AML-193 (cell line): ENCODE measurements around the gene KCNJ12.
"Not testable (repeated sequence)": the region's sequence is repeated elsewhere in the genome, so short reads cannot be mapped to it uniquely, and the experiment has no call there.

Source experiments
- DNase-seq, 2 experiments: peaks; one replicate each; lab custom pipeline; 2025; lab: John Stamatoyannopoulos, UW

Gene KCNJ12

GRCh38 chr17:21387616-21388015 lies 11.5 kb downstream of the KCNJ12 start:
- DNase-seq, result no peak

GRCh38 chr17:21388066-21388465 lies 11.9 kb downstream of the KCNJ12 start:
- no peak for DNase-seq

GRCh38 chr17:21388944-21389343 lies 12.8 kb downstream of the KCNJ12 start:
- no peak for DNase-seq

DNA sequence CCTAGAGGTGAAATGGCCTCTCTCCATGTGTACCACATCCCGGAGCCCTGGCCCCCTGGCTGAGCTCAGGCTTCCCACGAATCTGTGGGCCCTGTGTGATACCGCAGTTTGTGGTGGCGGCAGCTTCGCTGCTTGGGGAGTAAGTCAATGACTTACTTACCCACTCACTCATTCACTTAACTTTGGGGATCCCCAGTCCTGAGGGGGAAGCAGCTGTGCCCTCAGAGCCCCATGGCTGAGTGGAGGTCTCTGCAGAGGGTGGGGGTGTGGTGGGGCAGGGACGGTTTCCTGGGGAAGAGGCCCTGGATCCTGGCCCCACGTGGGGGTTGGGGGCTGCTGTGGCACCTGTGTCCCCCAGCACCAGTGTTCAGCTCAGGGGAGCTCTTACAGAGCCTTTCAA lies 13.2 kb downstream of the KCNJ12 start:
- DNase-seq, result no peak

DNA sequence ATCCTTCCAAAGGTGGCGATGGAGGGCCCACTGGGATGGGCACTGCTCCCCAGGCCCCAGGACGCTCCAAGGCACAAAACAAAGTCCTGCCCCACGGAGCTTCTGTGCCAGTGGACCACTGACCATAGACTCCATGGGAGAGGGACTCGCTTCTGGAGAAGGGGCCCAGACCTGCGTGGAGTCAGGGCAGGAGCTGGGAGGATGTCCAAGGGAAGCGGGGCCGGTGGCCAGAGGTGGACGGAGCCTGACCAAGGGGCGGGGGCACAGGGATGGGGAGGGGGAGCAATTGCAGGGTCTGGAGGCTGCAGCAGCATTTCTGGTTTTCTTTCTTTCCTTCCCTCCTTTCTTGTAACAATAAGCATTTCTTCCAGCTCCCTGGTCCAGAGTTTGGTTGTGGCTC lies 14.1 kb downstream of the KCNJ12 start:
- DNase-seq, result no peak

- no peak for DNase-seq
Observed at GRCh38 chr17:21392266-21392665, 16.1 kb downstream of the KCNJ12 start.

DNA sequence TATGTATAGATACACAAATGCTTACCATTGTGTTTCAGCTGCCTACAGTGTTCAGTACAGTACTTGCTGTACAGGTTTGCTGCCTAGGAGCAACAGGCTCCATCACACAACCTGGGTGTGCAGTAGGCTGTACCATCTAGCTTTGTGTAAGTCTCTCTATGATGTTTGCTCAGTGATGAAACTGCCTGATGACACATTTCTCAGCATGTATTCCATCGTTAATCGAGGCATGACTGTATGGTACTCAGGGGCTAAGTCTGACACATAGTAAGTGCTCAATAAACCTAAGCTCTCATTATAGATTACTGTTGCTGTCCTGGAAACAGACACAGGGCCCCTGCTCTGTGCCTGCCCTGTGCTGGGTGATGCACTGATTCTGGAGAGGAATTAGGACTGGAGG lies 18.1 kb downstream of the KCNJ12 start:
- DNase-seq, result no peak

- no peak for DNase-seq
Observed at GRCh38 chr17:21395764-21396163, 19.6 kb downstream of the KCNJ12 start.

- DNase-seq, result no peak
Observed at GRCh38 chr17:21396237-21396636, 20.1 kb downstream of the KCNJ12 start.

DNA sequence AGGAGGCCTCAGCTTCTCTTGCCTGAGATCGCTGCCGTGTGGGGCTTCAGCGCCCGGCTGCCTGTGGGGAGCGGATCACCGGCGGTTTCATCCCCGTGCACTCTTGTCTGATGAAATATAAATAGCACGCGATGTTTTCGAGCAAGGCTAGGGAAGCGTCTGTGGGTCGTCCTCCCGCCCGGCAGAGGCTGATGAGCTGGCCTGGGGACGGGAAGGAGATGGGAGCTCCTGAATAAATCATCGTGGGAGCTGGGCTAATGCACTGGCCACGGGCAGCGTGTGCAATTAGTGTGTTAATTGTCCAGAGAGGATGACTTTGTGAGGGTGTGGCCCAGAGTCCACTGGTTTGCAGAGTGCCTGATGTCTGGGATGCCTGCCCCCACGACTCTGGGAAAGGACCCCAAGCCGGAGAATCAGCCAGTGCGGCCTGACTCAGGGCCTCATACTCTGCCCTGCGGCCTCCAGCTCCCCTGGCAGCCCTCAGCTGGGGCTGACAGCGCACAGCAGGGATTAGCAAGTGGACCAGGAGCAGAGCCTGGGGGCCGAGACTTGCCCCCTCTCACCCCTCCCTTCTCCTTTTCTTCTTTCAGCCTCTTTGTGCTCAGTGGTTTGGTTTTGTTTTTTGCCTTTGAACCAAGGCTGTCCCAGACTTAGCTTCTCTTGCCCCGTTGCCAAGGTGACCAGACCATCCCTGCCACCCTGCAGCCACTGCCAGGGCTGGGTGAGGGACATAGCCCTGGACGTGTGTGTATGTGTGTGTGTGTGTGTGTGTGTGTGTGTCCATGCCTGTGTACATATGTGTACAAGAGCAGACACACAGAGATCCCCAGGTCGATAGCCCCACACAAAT lies 21.4 kb downstream of the KCNJ12 start:
- DNase-seq, result no peak

DNA sequence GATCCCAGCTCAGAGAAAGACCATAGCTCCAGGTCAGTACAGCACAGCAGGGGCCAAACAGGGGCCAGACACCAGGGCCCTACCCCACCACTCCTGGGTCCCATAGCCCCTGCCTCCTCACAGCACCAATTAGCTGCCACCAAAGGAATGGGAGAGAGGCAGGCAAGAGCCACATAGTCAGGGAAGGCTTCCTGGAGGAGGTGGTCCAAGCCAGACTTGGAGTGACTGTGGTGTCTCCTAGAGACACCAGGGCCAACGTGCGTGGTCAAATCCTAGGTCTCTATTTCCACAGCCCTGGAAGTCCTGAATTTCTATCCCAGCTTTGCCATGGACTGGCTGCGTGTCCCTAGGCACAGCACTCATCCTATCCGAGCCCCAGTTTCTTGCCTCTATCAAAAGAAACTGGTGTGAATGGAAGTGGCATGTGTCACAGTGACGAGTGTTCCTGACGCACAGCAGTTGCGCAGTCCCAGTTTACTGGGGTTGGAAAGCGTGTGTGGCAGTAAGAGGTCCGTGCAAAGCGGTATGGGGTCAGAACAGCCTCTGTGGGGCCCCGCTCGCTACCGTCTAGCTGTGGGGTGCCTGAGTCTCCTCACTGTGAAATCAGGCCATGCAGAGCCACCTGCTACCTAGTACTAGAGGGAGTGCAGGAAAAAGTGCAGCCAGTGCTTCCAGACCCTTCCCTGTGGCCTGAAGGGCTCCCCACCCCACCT lies 23.5 kb downstream of the KCNJ12 start:
- DNase-seq, result no peak

GRCh38 chr17:21400187-21400569 lies 24.0 kb downstream of the KCNJ12 start:
- not testable (repeated sequence) for DNase-seq

DNA sequence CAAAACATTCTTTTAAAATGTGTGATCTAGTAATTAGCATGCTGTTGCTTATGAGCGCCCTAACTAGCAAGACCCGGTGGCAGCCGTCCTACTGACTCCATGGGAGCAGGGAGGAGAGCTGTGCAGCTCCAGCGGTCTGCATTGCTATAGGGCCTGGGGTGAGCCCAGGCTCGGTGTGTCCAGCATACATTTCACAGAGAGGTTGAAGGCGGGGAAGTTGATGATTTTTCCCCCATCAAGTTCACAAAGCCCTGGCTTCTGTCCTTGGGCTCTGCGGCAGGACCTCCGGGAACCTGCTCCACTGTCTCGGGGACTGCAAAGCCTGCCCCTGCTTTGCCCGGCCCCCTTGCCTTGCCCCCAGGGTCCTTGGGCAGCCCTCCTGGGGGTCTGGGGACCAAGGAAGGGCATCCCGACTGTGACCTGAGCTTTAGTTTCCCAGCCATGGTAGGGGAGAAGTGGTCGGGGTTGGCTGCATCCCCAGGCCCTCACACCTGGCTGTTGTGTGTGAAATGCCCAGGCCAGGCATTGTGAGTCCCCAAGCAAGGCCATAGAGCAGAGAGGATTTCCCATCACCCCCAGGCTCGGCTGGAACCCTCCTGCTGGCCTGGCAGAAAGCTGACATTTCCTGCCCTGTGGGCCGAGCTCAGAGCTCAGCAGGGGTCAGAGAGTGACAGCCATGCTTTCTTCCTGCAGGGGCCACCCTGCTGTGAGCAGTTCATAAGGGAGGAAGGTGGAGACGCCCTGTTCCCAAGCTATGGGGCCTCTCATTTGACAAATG lies 24.8 kb downstream of the KCNJ12 start:
- no peak for DNase-seq

DNA sequence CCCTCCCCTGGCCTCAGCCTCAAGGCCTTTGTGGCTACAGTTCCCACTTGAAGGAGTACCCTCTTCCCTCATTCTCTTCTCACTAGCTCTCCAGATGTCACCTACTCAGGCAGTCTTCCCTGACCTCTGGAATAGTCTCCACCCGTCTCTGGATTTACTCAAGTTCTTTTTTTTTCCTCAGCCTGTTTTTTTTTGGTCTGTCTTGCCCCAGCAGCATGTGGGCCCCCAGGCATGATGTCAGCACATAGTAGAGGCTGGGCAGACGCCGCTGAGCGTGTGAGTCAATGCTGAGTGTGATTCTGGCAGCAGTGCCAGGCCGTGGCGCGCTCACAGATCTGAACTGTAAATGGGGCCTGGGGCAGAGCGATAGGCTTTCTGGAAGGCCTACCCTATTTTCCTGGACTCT lies 26.0 kb downstream of the KCNJ12 start:
- not testable (repeated sequence) for DNase-seq

GRCh38 chr17:21402926-21403325 lies 26.8 kb downstream of the KCNJ12 start:
- not testable (repeated sequence) for DNase-seq

DNA sequence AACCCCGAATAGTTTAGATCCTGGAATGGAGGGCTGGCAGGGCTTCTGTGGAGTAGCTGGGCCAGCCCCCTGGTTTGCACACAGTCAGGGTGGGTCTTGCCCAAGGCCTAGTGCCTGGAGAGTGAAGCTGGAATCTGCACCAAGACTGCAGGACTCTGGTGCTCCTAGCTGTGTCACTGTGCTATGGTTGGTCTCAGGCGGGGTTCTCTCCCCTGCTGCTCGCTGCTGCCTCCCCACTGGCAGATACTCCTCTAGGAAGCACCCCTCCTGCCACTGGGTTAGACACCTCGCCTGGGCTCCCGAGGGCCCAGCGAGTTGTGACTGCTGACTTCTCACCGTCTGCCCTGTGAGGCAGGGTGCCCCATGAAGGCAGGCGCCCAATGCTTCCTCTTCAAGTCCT lies 27.9 kb downstream of the KCNJ12 start:
- not testable (repeated sequence) for DNase-seq

GRCh38 chr17:21404539-21404938 lies 28.4 kb downstream of the KCNJ12 start:
- DNase-seq, result not testable (repeated sequence)

DNA sequence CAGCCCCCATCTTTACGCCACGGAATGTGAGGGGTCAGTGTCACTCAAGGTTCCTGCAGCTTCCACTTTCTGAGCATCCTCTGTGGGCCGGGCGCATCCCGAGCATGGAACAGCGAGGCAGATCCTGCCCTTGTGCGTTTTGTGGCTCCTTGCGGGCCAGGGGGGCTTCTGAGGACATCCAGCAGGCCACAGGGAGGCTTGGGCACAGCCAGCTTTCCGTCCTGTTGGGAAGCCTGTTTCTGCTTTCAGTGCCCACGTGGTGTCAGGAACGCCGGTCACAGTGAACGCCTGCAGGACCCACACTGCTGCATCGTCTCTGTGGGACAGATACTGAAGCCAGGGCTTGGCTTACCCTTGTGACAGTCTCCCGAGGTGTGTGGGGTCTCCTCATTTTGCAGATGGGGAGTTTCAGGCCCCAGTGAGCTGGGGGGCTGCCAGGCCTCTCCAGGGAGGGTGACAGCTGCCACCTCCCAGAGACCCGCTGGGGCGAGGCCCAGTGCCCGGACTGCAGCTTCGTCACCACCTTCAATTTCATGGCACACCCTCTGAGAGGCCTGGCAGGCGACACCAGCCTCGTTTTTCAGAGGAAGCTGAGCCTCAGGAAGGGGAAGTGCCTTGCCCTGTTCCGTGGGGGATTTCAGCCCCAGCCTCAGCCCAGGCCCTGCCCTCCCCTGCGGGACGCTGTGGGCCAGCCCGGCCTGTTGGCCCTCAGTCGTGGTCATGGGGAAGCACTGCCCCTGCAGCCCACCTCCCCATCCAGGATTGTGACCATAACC lies 29.0 kb downstream of the KCNJ12 start:
- not testable (repeated sequence) for DNase-seq

DNA sequence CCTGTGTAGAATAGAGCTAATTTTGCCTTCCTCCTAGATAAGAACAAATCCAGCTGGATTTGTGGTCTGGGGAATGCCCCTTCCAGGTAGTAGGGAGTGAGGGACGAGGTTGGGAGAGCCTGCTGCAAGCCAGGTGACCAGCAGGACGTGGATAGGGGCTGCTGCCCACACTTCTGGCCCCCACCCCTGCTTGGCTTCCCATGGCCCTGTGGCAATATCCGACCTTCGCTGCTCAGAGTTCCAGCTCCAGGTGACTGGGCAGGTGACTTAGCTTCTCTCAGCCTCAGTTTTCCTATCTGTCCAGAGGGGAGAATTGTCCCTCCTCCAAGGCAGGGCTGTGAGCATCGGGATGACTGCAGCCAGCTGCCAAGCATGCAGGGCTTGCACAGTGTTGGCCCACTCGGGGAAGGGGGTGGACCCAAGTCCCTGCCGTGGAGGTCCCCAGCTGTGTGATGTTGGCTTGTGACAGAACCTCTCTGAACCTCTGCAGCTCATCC lies 29.8 kb downstream of the KCNJ12 start:
- not testable (repeated sequence) for DNase-seq

DNA sequence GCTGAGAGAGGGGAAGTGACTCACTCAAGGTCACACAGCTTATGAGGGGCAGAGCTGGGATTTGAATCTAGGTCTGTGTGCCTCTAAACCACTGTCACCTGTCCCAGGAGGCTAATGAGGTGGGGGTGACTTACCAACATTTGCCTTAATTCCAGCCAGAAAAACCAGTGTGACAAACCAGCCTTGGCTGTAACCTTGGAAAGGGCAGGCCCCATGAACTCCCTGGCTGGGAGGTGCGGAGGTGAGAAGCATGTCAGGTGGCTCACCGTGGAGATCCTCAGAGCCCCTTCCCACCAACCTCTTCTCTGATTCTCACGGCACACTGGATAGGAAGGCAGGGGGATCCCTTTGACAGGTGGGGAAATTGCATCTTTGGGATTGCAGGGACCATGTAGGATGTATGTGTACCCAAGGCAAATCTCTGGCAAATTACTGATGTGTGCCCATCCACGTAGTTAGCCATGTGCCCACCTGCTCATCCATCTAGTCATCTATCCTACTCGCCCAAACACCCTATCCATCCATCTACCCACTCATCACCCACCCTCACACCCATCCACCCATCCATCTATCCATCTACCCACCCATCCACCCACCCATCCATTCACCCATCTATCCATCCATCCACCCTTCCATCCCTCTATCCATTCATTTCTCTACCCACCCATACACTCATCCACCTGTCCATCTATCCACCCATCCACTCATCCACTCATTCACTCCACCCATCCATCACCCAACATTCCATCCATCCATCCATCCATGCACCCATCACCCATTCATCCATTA lies 30.7 kb downstream of the KCNJ12 start:
- DNase-seq, result not testable (repeated sequence)

GRCh38 chr17:21407752-21408151 lies 31.6 kb downstream of the KCNJ12 start:
- not testable (repeated sequence) for DNase-seq
